Liver (tissue), 9 donors: ENCODE data around the gene NUBPL. TPM values are rescaled to one million over a fixed set of nuclear protein-coding genes. Genes with fewer than 3 reads are reported as not detected.

ENCODE experiments used
- DNase-seq: peaks from one replicate; pipeline ENCODE4 v3.0.0-alpha.2; 2017; ENCODE audit warnings: low spot score
- H3K27ac ChIP-seq, 2 donors: one replicate each; pipeline ENCODE4 v1.7.0; 2013; ENCODE audit warnings: inconsistent platforms in 2 of 2, low read length in 2 of 2, control low read depth in 1 of 2, low read depth in 1 of 2, mild to moderate bottlenecking in 1 of 2
- H3K27me3 ChIP-seq, 4 donors: one replicate each; pipeline versions ENCODE4 v1.6.1 to v1.7.0; 2013; ENCODE audit warnings: low read length in 3 of 4, inconsistent platforms in 1 of 4, mild to moderate bottlenecking in 1 of 4, moderate library complexity in 1 of 4; ENCODE audit not compliant: control insufficient read depth in 4 of 4, insufficient read depth in 4 of 4
- H3K36me3 ChIP-seq, 4 donors: one replicate each; pipeline versions ENCODE4 v1.6.1 to v1.7.0; 2013; ENCODE audit warnings: low read length in 3 of 4, mild to moderate bottlenecking in 3 of 4, low read depth in 1 of 4, moderate library complexity in 1 of 4; ENCODE audit not compliant: control insufficient read depth in 4 of 4, insufficient read depth in 3 of 4
- H3K4me1 ChIP-seq, 4 donors: one replicate each; pipeline versions ENCODE4 v1.6.1 to v1.7.0; 2013; ENCODE audit warnings: low read length in 3 of 4, mild to moderate bottlenecking in 3 of 4, moderate library complexity in 1 of 4; ENCODE audit not compliant: control insufficient read depth in 4 of 4, insufficient read depth in 4 of 4
- H3K4me3 ChIP-seq, 3 donors: one replicate each; pipeline versions ENCODE4 v1.6.1 to v1.7.0; 2013; ENCODE audit warnings: low read length in 3 of 3, control low read depth in 1 of 3, low read depth in 1 of 3, mild to moderate bottlenecking in 1 of 3
- H3K9ac ChIP-seq, 2 donors: one replicate each; pipeline ENCODE4 v1.7.0; 2013; ENCODE audit warnings: low read length in 2 of 2, mild to moderate bottlenecking in 2 of 2, moderate library complexity in 2 of 2, control low read depth in 1 of 2, low read depth in 1 of 2
- H3K9me3 ChIP-seq, 4 donors: one replicate each; pipeline versions ENCODE4 v1.6.1 to v1.7.0; 2013; ENCODE audit warnings: low read length in 3 of 4; ENCODE audit not compliant: control insufficient read depth in 4 of 4
- CTCF ChIP-seq: fragments of 150-350 bp; IDR thresholded peaks from 2 replicates; pipeline ENCODE4 v1.5.1; 2017; ENCODE audit warnings: improper control_type of control experiment, low read depth, low read length; ENCODE audit not compliant: missing input control
- EGR1 ChIP-seq, 2 donors: IDR thresholded peaks; 2 replicates each; pipeline ENCODE4 v1.6.1; 2016 to 2018; ENCODE audit warnings: antibody characterized with exemption in 2 of 2, low read depth in 2 of 2
- FOXA1 ChIP-seq: IDR thresholded peaks from 2 replicates; pipeline ENCODE4 v1.6.1; 2016; ENCODE audit warnings: antibody characterized with exemption
- FOXA2 ChIP-seq: IDR thresholded peaks from 2 replicates; pipeline ENCODE4 v1.6.1; 2016; ENCODE audit warnings: antibody characterized with exemption
- GABPA ChIP-seq, 2 donors: IDR thresholded peaks in 1 of 2; conservative IDR thresholded peaks in 1 of 2; 2 replicates each; pipeline ENCODE4 v1.6.1; 2016; ENCODE audit warnings: antibody characterized with exemption in 2 of 2, mild to moderate bottlenecking in 1 of 2, moderate library complexity in 1 of 2
- HNF4A ChIP-seq, 2 donors: conservative IDR thresholded peaks; 2 replicates each; pipeline ENCODE4 v1.6.1; 2016; ENCODE audit warnings: antibody characterized with exemption in 2 of 2, mild to moderate bottlenecking in 2 of 2
- HNF4G ChIP-seq: IDR thresholded peaks from 2 replicates; pipeline ENCODE4 v1.6.1; 2016; ENCODE audit warnings: antibody characterized with exemption
- NR2F2 ChIP-seq: IDR thresholded peaks from 2 replicates; pipeline ENCODE4 v1.6.1; 2016; ENCODE audit warnings: antibody characterized with exemption
- REST ChIP-seq: IDR thresholded peaks from 2 replicates; pipeline ENCODE4 v1.6.1; 2016; ENCODE audit warnings: antibody characterized with exemption, mild to moderate bottlenecking
- TAF1 ChIP-seq: conservative IDR thresholded peaks from 2 replicates; pipeline ENCODE4 v1.6.1; 2016; ENCODE audit warnings: antibody characterized with exemption, mild to moderate bottlenecking
- YY1 ChIP-seq: IDR thresholded peaks from 2 replicates; pipeline ENCODE4 v1.6.1; 2016; ENCODE audit warnings: antibody characterized with exemption, mild to moderate bottlenecking
- ZBTB33 ChIP-seq: IDR thresholded peaks from 2 replicates; pipeline ENCODE4 v1.6.1; 2016; ENCODE audit warnings: antibody characterized with exemption
- WGBS: extraction: QIAGEN DNeasy Blood & Tissue Kit; methylation state at CpG from one replicate; pipeline ENCODE4 v1.1.7; 2013; 5-methylcytosine and 5-hydroxymethylcytosine counted together
- polyA plus RNA-seq, 2 donors: library from polyadenylated mRNA; stranded (reverse) in 1 of 2; unstranded in 1 of 2; fragments of 200-250 nt in 1 of 2; fragments of >200 nt in 1 of 2; fragmentation: Nextera tagmentation in 1 of 2; extraction: Ambion mirVana in 1 of 2; gene quantifications; one replicate each; pipeline versions ENCODE4 v1.2.1 to v1.2.3, GENCODE V29; 2013 to 2015
- total RNA-seq, 2 donors: library from RNA; depleted of rRNA; stranded (reverse); fragments of >200 nt; gene quantifications; one replicate each; pipeline ENCODE4 v1.2.3, GENCODE V29; 2014
- donor health status: healthy.
- donor health status: healthy.
- donor health status: healthy.
- donor health status: healthy.
- donor health status: healthy.

The NUBPL gene
- total and polyA plus RNA-seq, 4 donors, result 4.2 to 9.3 (median 6.7) TPM

- TF ChIP-seq HNF4A (conservative IDR thresholded peaks at IDR 0.05) (no peak), FOXA1 (no peak), HNF4G (no peak), REST (no peak), FOXA2 (no peak)
- Histone ChIP-seq H3K4me1 (no peaks in the 10 kb centered on the region), H3K4me3 (no peak overlapping the region), H3K36me3 (no peaks in the 10 kb centered on the region), H3K27me3 (no peaks in the 10 kb centered on the region), H3K9ac (no peak overlapping the region), H3K9me3 (no peaks in the 10 kb centered on the region), H3K27ac (no peak overlapping the region)
- WGBS, result 98% methylated on average over 33 of the region's 33 CpGs
- DNase-seq, result no peak
Observed at GRCh38 chr14:31527087-31527486, 34.1 kb upstream of the NUBPL start.

GRCh38 chr14:31527546-31527945 lies 33.7 kb upstream of the NUBPL start:
- Histone ChIP-seq H3K27ac (no peak overlapping the region), H3K9me3 (no peaks in the 10 kb centered on the region), H3K4me3 (no peak overlapping the region), H3K36me3 (no peaks in the 10 kb centered on the region), H3K4me1 (no peaks in the 10 kb centered on the region), H3K9ac (no peak overlapping the region), H3K27me3 (no peaks in the 10 kb centered on the region)
- 84% methylated on average over 8 of the region's 8 CpGs for WGBS
- no peak for TF ChIP-seq CTCF
- DNase-seq, result no peak

GRCh38 chr14:31529053-31529452 lies 32.2 kb upstream of the NUBPL start:
- H3K4me3 ChIP-seq, result no peak overlapping the region
- 27% methylated on average over 1 of the region's 1 CpG for WGBS
- no peaks in the 10 kb centered on the region for H3K36me3 ChIP-seq
- TF ChIP-seq YY1 (no peak), NR2F2 (no peak), FOXA2 (no peak), GABPA (IDR thresholded peaks at IDR 0.05 in 1 of 2, conservative IDR thresholded peaks at IDR 0.05 in 1 of 2) (no peak), EGR1 (IDR thresholded peaks at IDR 0.05; ENCODE audit: low read depth in 2 of 2) (no peak), TAF1 (no peak), CTCF (no peak), ZBTB33 (no peak)
- H3K9ac ChIP-seq, result no peak overlapping the region
- DNase-seq, result no peak
- no peaks in the 10 kb centered on the region for H3K27me3 ChIP-seq
- H3K4me1 ChIP-seq, result no peaks in the 10 kb centered on the region
- no peaks in the 10 kb centered on the region for H3K9me3 ChIP-seq
- H3K27ac ChIP-seq, result no peak overlapping the region
